Esophagus squamous epithelium (tissue), 5 donors: Measurements from ENCODE around the gene AFF3. TPM values are rescaled to one million over a fixed set of nuclear protein-coding genes. Genes with fewer than 3 reads are reported as not detected.

ENCODE experiments used
- DNase-seq: peaks from one replicate; lab custom pipeline; 2025; lab: John Stamatoyannopoulos, UW
- H3K27ac ChIP-seq, 4 donors: fragments of 200-600 bp; sonication (generic); one replicate each; pipeline ENCODE4 v1.5.1; 2016 to 2019; ENCODE audit warnings: mild to moderate bottlenecking in 1 of 4
- H3K27me3 ChIP-seq, 4 donors: fragments of 200-600 bp; sonication (generic); 1 replicate in 3 of 4; 2 replicates in 1 of 4; pipeline versions ENCODE4 v1.5.1 to v1.6.0; 2017 to 2021; ENCODE audit warnings: antibody characterized with exemption in 1 of 4
- H3K36me3 ChIP-seq, 3 donors: fragments of 200-600 bp; sonication (generic); one replicate each; pipeline ENCODE4 v1.5.1; 2016 to 2019
- H3K4me1 ChIP-seq, 3 donors: fragments of 200-600 bp; sonication (generic); one replicate each; pipeline ENCODE4 v1.5.1; 2017 to 2019
- H3K4me3 ChIP-seq, 4 donors: fragments of 200-600 bp; sonication (generic); 1 replicate in 3 of 4; 2 replicates in 1 of 4; pipeline ENCODE4 v1.5.1; 2016 to 2019; ENCODE audit warnings: mild to moderate bottlenecking in 2 of 4, moderate library complexity in 1 of 4
- H3K9me3 ChIP-seq, 3 donors: fragments of 200-600 bp; sonication (generic); one replicate each; pipeline ENCODE4 v1.5.1; 2016 to 2019
- CTCF ChIP-seq, 6 experiments: fragments of 450-650 bp in 4 of 6; fragments of 200-600 bp in 2 of 6; sonication (generic) in 2 of 6; IDR thresholded peaks; one replicate each; pipeline ENCODE4 v1.5.1; 2016 to 2019; ENCODE audit warnings: antibody characterized with exemption in 6 of 6, mild to moderate bottlenecking in 4 of 6, moderate library complexity in 4 of 6
- POLR2A ChIP-seq, 4 donors: fragments of 450-650 bp; IDR thresholded peaks; one replicate each; pipeline ENCODE4 v1.6.1; 2017; ENCODE audit warnings: antibody characterized with exemption in 4 of 4, mild to moderate bottlenecking in 4 of 4, moderate library complexity in 3 of 4
- WGBS, 2 donors: methylation state at CpG; one replicate each; pipeline ENCODE4 v1.1.5; 2018; 5-methylcytosine and 5-hydroxymethylcytosine counted together
- intact Hi-C: fragments of 100-400 bp; cut with DNase I; formaldehyde crosslinking; loops from one replicate; pipeline ENCODE4 v1.15.0; 2022
- total RNA-seq, 4 donors: library from RNA; depleted of rRNA; stranded (reverse); fragments of >200 nt; gene quantifications; one replicate each; pipeline ENCODE4 v1.1.0, GENCODE V29; 2016
- donor health status: DM: yes; HTN: yes; CAD: no.

AFF3 gene
- total RNA-seq, 4 donors from 2014 or later, result 1.2 to 9.7 (median 3.8) TPM

GRCh38 chr2:99926986-99927385, 215.4 kb downstream of the AFF3 start:
- H3K27ac ChIP-seq, result no peak overlapping the region
- H3K27me3 ChIP-seq, result no peaks in the 10 kb centered on the region
- H3K36me3 ChIP-seq, result no peaks in the 10 kb centered on the region
- H3K4me1 ChIP-seq, result no peaks in the 10 kb centered on the region
- no peak for DNase-seq
- no peaks in the 10 kb centered on the region for H3K9me3 ChIP-seq
- intact Hi-C loops, result no loop called here
- no peak for TF ChIP-seq CTCF (IDR thresholded peaks at IDR 0.05)
- TF ChIP-seq POLR2A (IDR thresholded peaks at IDR 0.05), result no peak
- H3K4me3 ChIP-seq, result no peak overlapping the region

GRCh38 chr2:99925960-99926359, 216.4 kb downstream of the AFF3 start:
- 78 to 91% methylated on average over 4 of the region's 4 CpGs for WGBS, 2 donors
- Histone ChIP-seq H3K36me3 (no peaks in the 10 kb centered on the region), H3K27me3 (no peaks in the 10 kb centered on the region), H3K27ac (no peak overlapping the region), H3K9me3 (no peaks in the 10 kb centered on the region), H3K4me1 (no peaks in the 10 kb centered on the region), H3K4me3 (no peak overlapping the region)
- DNase-seq, result no peak
- TF ChIP-seq CTCF (IDR thresholded peaks at IDR 0.05) (no peak), POLR2A (IDR thresholded peaks at IDR 0.05) (no peak)
- intact Hi-C loops, result no loop called here

- intact Hi-C loops, result no loop called here
- H3K36me3 ChIP-seq, result no peaks in the 10 kb centered on the region
- no peak for DNase-seq
- H3K27ac ChIP-seq, result no peak overlapping the region
- H3K4me3 ChIP-seq, result no peak overlapping the region
- TF ChIP-seq POLR2A (IDR thresholded peaks at IDR 0.05) (no peak), CTCF (IDR thresholded peaks at IDR 0.05) (no peak)
- WGBS, 2 donors, result 76 to 94% methylated on average over 6 of the region's 6 CpGs
- H3K4me1 ChIP-seq, result no peaks in the 10 kb centered on the region
- H3K9me3 ChIP-seq, result no peaks in the 10 kb centered on the region
- H3K27me3 ChIP-seq, result no peaks in the 10 kb centered on the region
Measured at GRCh38 chr2:99922664-99923063, 219.7 kb downstream of the AFF3 start.

- H3K27ac ChIP-seq, result no peak overlapping the region
- DNase-seq, result no peak
Measured at GRCh38 chr2:99921903-99922302, 220.5 kb downstream of the AFF3 start.

GRCh38 chr2:99918389-99918788, 224.0 kb downstream of the AFF3 start:
- no peaks in the 10 kb centered on the region for H3K9me3 ChIP-seq
- no peaks in the 10 kb centered on the region for H3K27me3 ChIP-seq
- no peak for DNase-seq
- TF ChIP-seq POLR2A (IDR thresholded peaks at IDR 0.05) (no peak), CTCF (IDR thresholded peaks at IDR 0.05) (no peak)
- H3K4me3 ChIP-seq, result no peak overlapping the region
- 47 to 61% methylated on average over 2 of the region's 2 CpGs for WGBS, 2 donors
- H3K4me1 ChIP-seq, result no peaks in the 10 kb centered on the region
- intact Hi-C loops, result no loop called here
- H3K36me3 ChIP-seq, result no peaks in the 10 kb centered on the region
- no peak overlapping the region for H3K27ac ChIP-seq

More at GRCh38 chr2:99921903-99922302, 220.5 kb downstream of the AFF3 start:
- H3K36me3 ChIP-seq, result no peaks in the 10 kb centered on the region
- intact Hi-C loops, result no loop called here
- H3K9me3 ChIP-seq, result no peaks in the 10 kb centered on the region
- H3K4me1 ChIP-seq, result no peaks in the 10 kb centered on the region
- no peaks in the 10 kb centered on the region for H3K27me3 ChIP-seq
- TF ChIP-seq CTCF (IDR thresholded peaks at IDR 0.05), result no peak
- TF ChIP-seq POLR2A (IDR thresholded peaks at IDR 0.05), result no peak
- WGBS, 2 donors, result 71 to 85% methylated on average over 3 of the region's 3 CpGs
- no peak overlapping the region for H3K4me3 ChIP-seq
